GM19025 (cell line): ENCODE data around the gene KLHL40.

ENCODE experiments used
- ATAC-seq: cut with Tn5 transposase; IDR thresholded peaks from one replicate; pipeline ENCODE4 v1.9.1; 2021; ENCODE audit warnings: mild to moderate bottlenecking, low read depth, moderate library complexity; ENCODE audit not compliant: unreplicated experiment

Gene KLHL40

GRCh38 chr3:42656680-42657610 is 28.4 kb upstream of the KLHL40 start:
- ATAC-seq, result no peak

- ATAC-seq, result no peak
Observed at GRCh38 chr3:42657675-42658074, 27.7 kb upstream of the KLHL40 start.

- no peak for ATAC-seq
Observed at GRCh38 chr3:42658091-42658770, 27.1 kb upstream of the KLHL40 start.

GRCh38 chr3:42658771-42659390 is 26.5 kb upstream of the KLHL40 start:
- no peak for ATAC-seq

GRCh38 chr3:42659451-42660130 is 25.7 kb upstream of the KLHL40 start:
- ATAC-seq, result no peak

GRCh38 chr3:42660131-42660715 is 25.1 kb upstream of the KLHL40 start:
- no peak for ATAC-seq

- no peak for ATAC-seq
Observed at GRCh38 chr3:42660898-42661297, 24.4 kb upstream of the KLHL40 start.

- ATAC-seq, result no peak
Observed at GRCh38 chr3:42661593-42662022, 23.7 kb upstream of the KLHL40 start.

- ATAC-seq, result no peak
Observed at GRCh38 chr3:42662037-42662812, 23.1 kb upstream of the KLHL40 start.

- no peak for ATAC-seq
Observed at GRCh38 chr3:42662813-42663535, 22.4 kb upstream of the KLHL40 start.

- peak; percentile 58 for ATAC-seq
Observed at GRCh38 chr3:42663581-42664437, 21.5 kb upstream of the KLHL40 start.

- no peak for ATAC-seq
Observed at GRCh38 chr3:42664438-42664803, 20.9 kb upstream of the KLHL40 start.

- ATAC-seq, result no peak
Observed at GRCh38 chr3:42665050-42665878, 20.1 kb upstream of the KLHL40 start.

- ATAC-seq, result no peak
Observed at GRCh38 chr3:42666022-42666421, 19.3 kb upstream of the KLHL40 start.

- ATAC-seq, result no peak
Observed at GRCh38 chr3:42666577-42666998, 18.7 kb upstream of the KLHL40 start.

- no peak for ATAC-seq
Observed at GRCh38 chr3:42667096-42667522, 18.2 kb upstream of the KLHL40 start.
